ENCODE data around the gene SLC25A19.
"Not testable (repeated sequence)": the region's sequence is repeated elsewhere in the genome, so short reads cannot be mapped to it uniquely, and the experiment has no call there.

The SLC25A19 gene

DNA sequence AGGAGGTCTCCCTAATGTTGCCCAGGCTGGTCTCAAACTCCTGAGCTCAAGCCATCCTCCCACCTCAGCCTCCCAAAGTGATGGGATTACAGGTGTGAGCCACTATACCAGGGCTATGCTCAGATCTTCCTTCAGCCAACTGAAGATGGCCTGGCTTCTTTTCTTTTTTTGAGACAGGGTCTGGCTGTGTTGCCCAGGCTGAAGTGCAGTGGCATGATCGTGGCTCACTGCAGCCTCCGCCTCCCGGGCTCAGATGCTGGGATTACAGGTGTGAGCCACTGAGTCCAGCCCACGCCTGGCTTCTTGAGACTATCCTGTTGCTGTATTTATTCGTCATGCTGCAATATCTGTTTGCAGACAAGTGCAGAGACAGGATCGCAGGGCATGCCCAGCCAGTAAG is 4.1 kb downstream of the SLC25A19 start:
- H3K4me3 ChIP-seq (ENCODE audit: insufficient read depth, low read depth, low read length, poor library complexity, severe bottlenecking), result no peak overlapping the region
- H3K9me3 ChIP-seq (ENCODE audit: control insufficient read depth, low read length), result no peaks in the 10 kb centered on the region
- H3K36me3 ChIP-seq (ENCODE audit: control insufficient read depth, insufficient read depth, low read length), result peaks cover 17% of the 10 kb centered on the region
- H3K4me1 ChIP-seq (ENCODE audit: control insufficient read depth, insufficient read depth, low read length, poor library complexity, severe bottlenecking), result peaks cover 4% of the 10 kb centered on the region
- H3K27ac ChIP-seq (ENCODE audit: insufficient read depth, low read length, poor library complexity, severe bottlenecking), result no peak overlapping the region
- no peak for DNase-seq
- H3K27me3 ChIP-seq (replicated peaks; ENCODE audit: control insufficient read depth, insufficient read depth, low read length, poor library complexity, severe bottlenecking), result no peaks in the 10 kb centered on the region

DNA sequence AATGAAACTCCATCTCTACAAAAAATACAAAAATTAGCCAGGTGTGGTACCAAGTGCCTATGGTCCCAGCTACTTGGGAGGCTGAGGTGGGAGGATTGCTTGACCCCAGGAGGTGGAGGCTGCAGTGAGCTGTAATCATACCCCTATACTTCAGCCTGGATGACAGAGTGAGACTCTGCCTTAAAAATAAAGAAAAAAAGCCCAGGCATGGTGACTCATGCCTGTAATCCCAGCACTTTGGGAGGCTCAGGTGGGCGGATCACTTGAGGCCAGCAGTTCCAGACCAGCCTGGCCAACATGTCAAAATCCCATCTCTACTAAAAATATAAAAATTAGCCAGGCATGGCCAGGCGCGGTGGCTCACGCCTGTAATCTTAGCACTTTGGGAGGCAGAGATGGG is 9.0 kb downstream of the SLC25A19 start:
- H3K27ac ChIP-seq (ENCODE audit: insufficient read depth, low read length, poor library complexity, severe bottlenecking); H3K9me3 ChIP-seq (ENCODE audit: control insufficient read depth, low read length); H3K4me1 ChIP-seq (ENCODE audit: control insufficient read depth, insufficient read depth, low read length, poor library complexity, severe bottlenecking); DNase-seq; H3K27me3 ChIP-seq (replicated peaks; ENCODE audit: control insufficient read depth, insufficient read depth, low read length, poor library complexity, severe bottlenecking); H3K4me3 ChIP-seq (ENCODE audit: insufficient read depth, low read depth, low read length, poor library complexity, severe bottlenecking): not testable (repeated sequence)
- peaks cover 18% of the 10 kb centered on the region for H3K36me3 ChIP-seq (ENCODE audit: control insufficient read depth, insufficient read depth, low read length)

DNA sequence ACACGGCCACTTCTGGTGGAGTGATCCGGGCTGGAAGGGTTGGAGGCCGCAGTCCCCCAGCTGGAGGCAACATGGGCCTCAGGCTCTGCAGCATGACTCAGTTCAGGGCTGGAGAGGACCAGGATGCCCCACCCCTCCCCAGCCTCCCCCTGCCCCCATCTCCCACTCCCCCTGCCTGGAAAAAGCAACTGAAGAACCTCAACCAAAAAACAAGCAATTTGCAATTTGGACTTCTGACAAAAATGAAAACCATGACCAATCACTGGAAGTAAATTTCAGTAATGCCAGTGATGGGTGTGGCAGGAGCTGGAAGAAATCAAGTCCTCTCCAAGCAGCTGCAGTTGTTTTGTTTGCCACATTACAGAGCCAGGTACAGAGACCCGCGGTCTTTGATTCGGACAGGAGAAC is 11.6 kb downstream of the SLC25A19 start:
- Histone ChIP-seq H3K27ac (ENCODE audit: insufficient read depth, low read length, poor library complexity, severe bottlenecking) (no peak overlapping the region), H3K36me3 (ENCODE audit: control insufficient read depth, insufficient read depth, low read length) (peaks cover 18% of the 10 kb centered on the region), H3K9me3 (ENCODE audit: control insufficient read depth, low read length) (no peaks in the 10 kb centered on the region), H3K4me1 (ENCODE audit: control insufficient read depth, insufficient read depth, low read length, poor library complexity, severe bottlenecking) (peaks cover under 1% of the 10 kb centered on the region), H3K4me3 (ENCODE audit: insufficient read depth, low read depth, low read length, poor library complexity, severe bottlenecking) (no peak overlapping the region), H3K27me3 (replicated peaks; ENCODE audit: control insufficient read depth, insufficient read depth, low read length, poor library complexity, severe bottlenecking) (no peaks in the 10 kb centered on the region)
- DNase-seq, result no peak

DNA sequence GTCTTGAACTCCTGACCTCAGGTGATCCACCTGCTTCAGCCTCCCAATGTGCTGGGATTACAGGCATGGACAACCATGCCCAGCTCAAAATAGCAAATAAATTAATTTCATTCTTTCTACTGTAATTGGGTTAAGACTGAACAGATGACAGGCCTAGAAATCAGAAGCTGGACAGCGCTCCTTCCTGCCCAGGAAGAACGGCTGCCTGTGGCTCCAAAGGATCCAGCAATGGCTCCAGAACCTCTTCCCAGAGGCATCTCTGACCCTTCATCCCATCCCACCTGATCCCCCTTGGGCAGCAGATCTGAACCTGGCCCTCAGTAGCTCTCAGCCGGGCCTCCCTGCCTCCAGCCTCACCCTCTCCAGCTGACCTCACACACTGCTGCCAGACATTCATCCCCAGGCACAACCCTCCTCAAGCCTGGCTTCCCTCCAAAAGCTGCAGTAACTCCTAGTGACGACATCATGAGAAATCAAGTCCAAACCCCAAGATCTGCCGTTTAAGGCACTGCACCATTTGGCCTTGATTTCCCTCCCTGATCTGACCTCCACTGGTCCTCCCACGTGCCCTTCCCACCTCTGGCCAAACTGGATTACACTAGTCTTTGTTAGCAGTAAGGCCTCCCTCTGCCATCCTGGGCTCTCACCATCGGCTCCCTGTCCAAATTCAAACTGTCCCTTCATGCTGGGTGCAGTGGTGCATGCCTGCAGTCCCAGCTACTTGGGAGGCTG is 15.1 kb downstream of the SLC25A19 start:
- Histone ChIP-seq H3K27me3 (replicated peaks; ENCODE audit: control insufficient read depth, insufficient read depth, low read length, poor library complexity, severe bottlenecking) (no peaks in the 10 kb centered on the region), H3K4me1 (ENCODE audit: control insufficient read depth, insufficient read depth, low read length, poor library complexity, severe bottlenecking) (peaks cover 20% of the 10 kb centered on the region), H3K4me3 (ENCODE audit: insufficient read depth, low read depth, low read length, poor library complexity, severe bottlenecking) (no peak overlapping the region), H3K27ac (ENCODE audit: insufficient read depth, low read length, poor library complexity, severe bottlenecking) (no peak overlapping the region), H3K9me3 (ENCODE audit: control insufficient read depth, low read length) (no peaks in the 10 kb centered on the region), H3K36me3 (ENCODE audit: control insufficient read depth, insufficient read depth, low read length) (peaks cover 11% of the 10 kb centered on the region)
- DNase-seq, result no peak

DNA sequence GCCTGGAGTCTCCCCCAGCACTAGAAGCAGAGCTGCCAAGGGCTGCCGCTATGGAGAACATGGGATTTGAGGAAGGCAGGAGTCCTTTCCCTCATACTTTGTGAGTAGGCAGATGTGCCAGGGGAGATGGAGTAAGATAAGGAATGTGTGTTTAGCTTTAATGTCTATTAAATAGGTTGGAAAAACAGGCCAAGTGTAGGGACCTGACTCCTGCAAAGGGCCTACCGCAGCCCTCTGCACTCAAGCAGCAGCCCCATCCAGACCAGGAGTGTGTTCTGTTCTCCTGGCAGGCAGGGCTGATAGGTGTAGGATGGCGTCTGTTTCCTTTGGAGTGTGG is 16.4 kb downstream of the SLC25A19 start:
- H3K27me3 ChIP-seq (replicated peaks; ENCODE audit: control insufficient read depth, insufficient read depth, low read length, poor library complexity, severe bottlenecking), result no peaks in the 10 kb centered on the region
- peaks cover 20% of the 10 kb centered on the region for H3K4me1 ChIP-seq (ENCODE audit: control insufficient read depth, insufficient read depth, low read length, poor library complexity, severe bottlenecking)
- H3K4me3 ChIP-seq (ENCODE audit: insufficient read depth, low read depth, low read length, poor library complexity, severe bottlenecking), result no peak overlapping the region
- DNase-seq, result no peak
- H3K9me3 ChIP-seq (ENCODE audit: control insufficient read depth, low read length), result no peaks in the 10 kb centered on the region
- no peak overlapping the region for H3K27ac ChIP-seq (ENCODE audit: insufficient read depth, low read length, poor library complexity, severe bottlenecking)
- H3K36me3 ChIP-seq (ENCODE audit: control insufficient read depth, insufficient read depth, low read length), result peaks cover 5% of the 10 kb centered on the region

DNA sequence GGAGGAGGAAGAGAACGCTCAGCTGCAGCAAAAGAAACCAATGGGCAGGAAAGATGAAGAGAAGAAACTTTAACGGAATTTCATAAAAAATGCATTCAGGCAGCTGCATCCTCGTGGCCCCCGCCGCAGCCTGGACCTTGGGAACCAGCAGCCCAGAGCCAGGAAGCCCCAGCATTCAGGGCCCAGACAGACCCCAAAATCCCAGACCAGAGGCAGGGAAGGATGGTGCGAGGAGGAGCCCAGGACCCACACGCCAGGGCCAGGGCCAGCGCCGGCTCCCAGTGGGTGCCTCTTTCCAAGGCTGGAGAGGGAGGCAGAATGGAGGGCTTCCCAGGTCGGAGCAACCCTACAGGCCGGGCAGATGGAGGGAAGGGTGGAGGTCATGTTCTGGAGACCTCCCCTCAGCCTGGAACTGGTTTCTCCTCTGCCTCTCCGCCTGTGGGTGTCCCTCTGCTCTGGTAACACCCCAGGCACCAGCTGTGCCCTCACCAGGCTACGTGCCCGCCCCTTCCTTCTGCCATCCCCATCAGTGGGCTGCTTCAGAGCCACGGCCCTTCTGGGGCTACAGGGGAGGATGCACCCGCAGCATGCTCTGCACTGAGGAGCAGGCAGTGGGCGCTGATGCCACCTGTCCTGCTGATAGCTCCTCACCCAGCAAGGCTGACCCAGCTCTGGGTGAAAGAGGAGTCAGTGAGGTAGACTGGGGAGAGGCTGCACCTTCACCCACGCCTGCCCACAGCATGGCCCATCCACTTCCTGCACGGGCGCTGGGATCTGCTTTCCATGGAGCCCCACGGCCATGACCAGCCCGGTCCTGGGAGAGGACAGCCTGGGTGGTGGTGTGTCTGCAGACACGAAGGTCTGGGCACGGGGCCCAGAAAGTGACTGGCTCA is 17.0 kb downstream of the SLC25A19 start:
- Histone ChIP-seq H3K27ac (ENCODE audit: insufficient read depth, low read length, poor library complexity, severe bottlenecking) (peak overlapping the region; percentile 84), H3K9me3 (ENCODE audit: control insufficient read depth, low read length) (no peaks in the 10 kb centered on the region), H3K4me1 (ENCODE audit: control insufficient read depth, insufficient read depth, low read length, poor library complexity, severe bottlenecking) (peaks cover 20% of the 10 kb centered on the region), H3K4me3 (ENCODE audit: insufficient read depth, low read depth, low read length, poor library complexity, severe bottlenecking) (peak overlapping the region; percentile 66), H3K27me3 (replicated peaks; ENCODE audit: control insufficient read depth, insufficient read depth, low read length, poor library complexity, severe bottlenecking) (no peaks in the 10 kb centered on the region), H3K36me3 (ENCODE audit: control insufficient read depth, insufficient read depth, low read length) (peaks cover 4% of the 10 kb centered on the region)
- no peak for DNase-seq

DNA sequence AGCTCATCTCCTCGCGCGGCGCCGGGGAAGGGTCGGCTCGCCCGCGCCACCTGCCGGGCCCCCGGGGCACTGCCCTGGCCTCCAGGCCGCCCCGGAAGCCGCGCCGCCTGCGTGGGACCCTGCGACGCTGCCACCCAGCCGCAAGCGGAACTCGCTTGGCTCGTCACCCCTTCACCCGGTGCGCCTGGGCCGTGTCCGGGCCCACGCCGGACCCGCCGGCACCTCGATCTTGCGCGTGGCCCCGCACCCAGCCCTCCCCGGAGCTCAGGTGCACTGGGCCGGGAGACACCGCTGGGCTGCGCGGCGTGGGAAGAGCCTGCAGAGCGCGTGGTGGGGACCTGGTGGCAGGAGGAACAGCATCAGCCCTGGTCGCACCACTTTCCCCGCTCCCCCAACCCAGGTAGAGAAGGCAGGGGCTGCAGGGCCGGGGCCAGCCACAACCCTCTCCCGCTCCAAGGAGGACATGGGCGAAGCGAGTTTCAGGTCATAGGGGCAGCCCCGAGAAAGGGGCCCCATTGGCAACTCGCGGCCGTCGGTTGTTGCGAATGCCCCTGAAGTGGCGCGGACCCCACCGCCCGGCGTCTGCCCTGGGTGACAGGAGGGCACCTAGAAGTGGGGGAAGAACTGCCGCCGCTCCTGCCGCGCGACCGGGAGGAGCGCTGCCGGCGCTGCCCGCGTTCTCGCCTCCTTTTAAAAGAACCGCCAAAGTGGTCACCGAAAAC is 17.8 kb downstream of the SLC25A19 start:
- H3K27ac ChIP-seq (ENCODE audit: insufficient read depth, low read length, poor library complexity, severe bottlenecking), result peak overlapping the region; percentile 84
- peak overlapping the region; percentile 66 for H3K4me3 ChIP-seq (ENCODE audit: insufficient read depth, low read depth, low read length, poor library complexity, severe bottlenecking)
- no peaks in the 10 kb centered on the region for H3K9me3 ChIP-seq (ENCODE audit: control insufficient read depth, low read length)
- H3K27me3 ChIP-seq (replicated peaks; ENCODE audit: control insufficient read depth, insufficient read depth, low read length, poor library complexity, severe bottlenecking), result no peaks in the 10 kb centered on the region
- peaks cover 8% of the 10 kb centered on the region for H3K36me3 ChIP-seq (ENCODE audit: control insufficient read depth, insufficient read depth, low read length)
- DNase-seq, result peak; percentile 74 to 79 (median 76)
- H3K4me1 ChIP-seq (ENCODE audit: control insufficient read depth, insufficient read depth, low read length, poor library complexity, severe bottlenecking), result peaks cover 20% of the 10 kb centered on the region

DNA sequence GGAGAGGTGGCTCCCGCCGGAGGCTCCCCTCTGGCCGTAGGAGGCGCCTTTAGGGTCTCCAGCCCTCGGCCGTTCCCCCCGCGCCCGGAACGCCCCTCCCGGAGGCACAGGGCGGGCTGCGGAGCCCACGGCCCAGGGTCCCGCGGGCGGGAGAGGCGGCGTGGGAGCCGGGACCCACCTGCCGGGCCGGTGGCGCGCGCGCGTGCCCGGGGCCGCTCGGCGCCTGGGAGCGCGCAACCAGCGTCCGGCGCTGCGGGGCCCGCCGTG is 18.3 kb downstream of the SLC25A19 start, which contains the start of gene MIF4GD:
Gene MIF4GD (minus strand): TSS at position 266 of the 267 bp plus-strand sequence. CDS start 1,036 bp downstream, outside the sequence.
- H3K27ac ChIP-seq (ENCODE audit: insufficient read depth, low read length, poor library complexity, severe bottlenecking), result peak within 1 kb of the TSS; percentile 86
- no peak for DNase-seq
- H3K36me3 ChIP-seq (ENCODE audit: control insufficient read depth, insufficient read depth, low read length), result peaks cover 12% of the 10 kb centered on the region
- H3K4me1 ChIP-seq (ENCODE audit: control insufficient read depth, insufficient read depth, low read length, poor library complexity, severe bottlenecking), result peaks cover 20% of the 10 kb centered on the region
- no peaks in the 10 kb centered on the region for H3K9me3 ChIP-seq (ENCODE audit: control insufficient read depth, low read length)
- no peaks in the 10 kb centered on the region for H3K27me3 ChIP-seq (replicated peaks; ENCODE audit: control insufficient read depth, insufficient read depth, low read length, poor library complexity, severe bottlenecking)
- H3K4me3 ChIP-seq (ENCODE audit: insufficient read depth, low read depth, low read length, poor library complexity, severe bottlenecking), result peak within 1 kb of the TSS; percentile 84

DNA sequence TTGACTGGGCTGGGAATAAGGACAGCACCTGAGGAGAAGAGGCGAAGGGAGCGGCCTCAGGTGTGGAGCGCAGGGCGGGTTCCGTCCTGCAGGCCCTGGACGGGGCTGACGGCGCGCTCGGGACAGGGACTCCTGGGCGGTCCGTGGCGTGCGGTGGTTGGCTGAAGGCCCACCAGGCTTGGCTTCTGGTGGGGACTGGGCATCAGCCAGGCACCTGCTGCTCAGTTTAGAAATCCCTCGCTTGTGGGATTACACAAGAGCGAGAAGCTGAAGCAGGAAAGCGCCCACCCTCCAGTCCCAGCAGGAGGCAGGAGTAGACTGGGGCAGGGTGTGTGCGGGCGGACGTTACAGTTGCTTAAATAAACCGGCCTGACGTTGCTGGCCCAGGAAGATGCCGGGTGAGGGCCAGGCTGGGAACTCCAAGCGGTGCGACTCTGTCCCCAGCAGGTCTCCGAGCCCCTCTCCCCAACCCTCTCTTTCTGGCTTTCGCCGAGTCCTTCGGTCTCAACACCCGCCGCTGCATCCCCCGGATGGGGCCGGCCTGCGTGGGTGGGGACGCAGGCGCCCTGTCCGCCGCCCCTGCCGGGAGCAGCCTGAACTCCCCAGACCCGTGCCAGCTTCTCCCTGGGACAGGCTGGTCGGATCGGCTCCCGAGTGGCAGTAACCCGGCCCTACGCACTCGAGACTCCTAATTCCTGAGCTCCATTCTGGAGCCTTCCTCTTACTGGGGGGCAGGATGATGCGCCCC is 18.8 kb downstream of the SLC25A19 start:
- Histone ChIP-seq H3K27ac (ENCODE audit: insufficient read depth, low read length, poor library complexity, severe bottlenecking) (peak overlapping the region; percentile 86), H3K36me3 (ENCODE audit: control insufficient read depth, insufficient read depth, low read length) (peaks cover 18% of the 10 kb centered on the region), H3K4me3 (ENCODE audit: insufficient read depth, low read depth, low read length, poor library complexity, severe bottlenecking) (peak overlapping the region; percentile 84), H3K27me3 (replicated peaks; ENCODE audit: control insufficient read depth, insufficient read depth, low read length, poor library complexity, severe bottlenecking) (no peaks in the 10 kb centered on the region), H3K9me3 (ENCODE audit: control insufficient read depth, low read length) (no peaks in the 10 kb centered on the region), H3K4me1 (ENCODE audit: control insufficient read depth, insufficient read depth, low read length, poor library complexity, severe bottlenecking) (peaks cover 20% of the 10 kb centered on the region)
- DNase-seq, result peak in 1 of 3 donors; percentile 31

Data from effector memory CD4-positive, alpha-beta T cell (primary cell).